GM18861 (cell line): ENCODE results near the gene TTI1.

Experiments
- ATAC-seq: cut with Tn5 transposase; IDR thresholded peaks from one replicate; pipeline ENCODE4 v1.9.1; 2021; ENCODE audit not compliant: unreplicated experiment

TTI1 gene

DNA sequence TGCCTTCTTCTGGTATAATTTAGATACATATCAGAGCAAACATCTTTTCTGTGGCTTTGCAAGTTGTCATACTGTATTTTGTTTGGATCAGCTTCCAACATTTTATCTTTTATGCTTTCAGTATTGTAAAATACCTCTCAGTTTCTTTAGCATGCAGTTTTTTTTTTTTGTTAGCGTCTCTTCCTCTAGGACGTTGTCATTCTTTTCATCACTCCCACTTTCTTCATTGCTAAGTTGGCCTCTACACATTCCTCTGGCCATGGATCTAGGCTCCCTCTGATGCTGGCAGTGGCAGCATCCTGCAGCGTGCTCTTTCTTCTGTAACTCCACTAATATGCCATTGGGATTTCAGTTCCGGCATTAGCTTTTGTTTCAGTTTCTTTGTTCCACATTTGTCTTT, 22.0 kb upstream of the TTI1 start:
- no peak for ATAC-seq

- no peak for ATAC-seq
Measured at GRCh38 chr20:38054647-38055046, 21.4 kb upstream of the TTI1 start.

GRCh38 chr20:38052870-38053269, 19.6 kb upstream of the TTI1 start:
- ATAC-seq: no peak

DNA sequence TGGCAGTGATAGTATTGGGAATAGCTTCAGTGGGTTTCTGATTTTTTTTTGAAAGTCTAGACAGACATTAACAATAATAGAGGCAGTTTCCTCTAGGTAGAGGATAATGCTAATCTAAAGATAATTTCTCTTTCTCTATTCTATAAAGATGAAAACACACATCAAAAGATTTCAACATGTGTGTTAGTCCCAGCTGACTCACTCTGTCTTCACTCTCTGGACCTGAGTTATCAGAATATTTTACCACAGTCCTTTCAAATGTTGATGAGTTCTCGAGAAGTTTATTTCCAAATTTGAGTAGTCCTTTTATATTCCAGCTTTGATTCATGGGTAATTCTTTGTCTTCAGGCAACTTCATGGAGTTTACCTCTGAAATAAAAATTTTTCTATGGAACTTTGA, 17.4 kb upstream of the TTI1 start:
- ATAC-seq: no peak

GRCh38 chr20:38049800-38050199, 16.5 kb upstream of the TTI1 start:
- ATAC-seq: no peak

DNA sequence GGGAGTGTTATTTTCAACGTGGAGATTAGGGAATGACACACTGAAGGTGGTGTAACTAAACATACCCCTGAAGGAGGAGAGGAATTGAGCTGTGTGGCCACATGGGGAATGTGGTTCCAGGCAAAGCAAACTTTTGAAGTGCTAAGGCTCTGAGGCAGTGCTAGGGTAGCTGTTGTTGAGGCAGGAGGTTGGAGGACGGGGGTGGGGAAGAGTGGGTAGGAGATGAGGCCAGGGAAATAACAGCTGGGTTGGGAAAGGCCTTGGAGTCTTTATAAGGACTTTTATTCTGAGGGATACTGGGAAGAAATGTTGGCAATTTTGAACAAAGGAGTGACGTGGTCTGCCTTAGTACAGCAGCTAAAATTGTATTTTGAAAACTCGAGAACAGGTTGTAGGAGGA, 13.3 kb upstream of the TTI1 start:
- no peak for ATAC-seq

GRCh38 chr20:38044685-38045084, 11.4 kb upstream of the TTI1 start:
- no peak for ATAC-seq

DNA sequence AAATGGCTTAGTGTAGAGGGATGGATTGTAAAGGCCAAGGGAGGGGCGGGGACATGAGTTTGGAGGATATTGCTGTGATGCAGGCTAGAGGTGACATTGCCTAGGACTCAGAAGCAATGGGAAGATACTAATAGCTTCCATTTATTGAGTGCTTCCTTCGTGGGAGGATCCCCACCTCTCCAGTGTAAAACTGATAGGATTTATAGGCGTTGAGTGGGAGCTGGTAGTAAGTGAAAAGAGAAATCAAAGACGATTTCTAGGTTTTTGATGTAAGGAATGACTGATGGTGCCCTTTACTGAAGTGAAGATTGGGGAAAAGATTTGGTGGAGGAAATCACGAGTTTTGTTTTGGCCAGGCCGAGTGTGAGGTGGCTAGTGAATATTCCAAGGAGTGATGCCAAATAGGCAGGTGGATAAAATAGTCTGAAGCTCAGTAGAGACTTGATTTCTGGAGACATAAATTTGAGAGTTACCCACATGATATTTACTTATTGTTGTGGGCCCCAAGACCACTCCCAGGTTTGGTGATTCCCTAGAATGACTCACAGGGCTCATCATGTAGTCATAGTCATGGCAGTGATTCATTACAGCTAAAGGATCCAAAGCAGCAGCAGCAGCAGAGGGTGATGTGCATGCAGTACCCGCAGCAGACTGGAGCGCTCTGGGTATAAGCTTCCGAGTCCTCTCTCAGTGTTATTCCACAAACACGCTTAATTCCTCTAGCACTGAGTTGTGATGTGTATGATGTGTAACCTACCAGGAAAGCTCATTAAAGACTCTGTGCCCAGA, 10.4 kb upstream of the TTI1 start:
- no peak for ATAC-seq

DNA sequence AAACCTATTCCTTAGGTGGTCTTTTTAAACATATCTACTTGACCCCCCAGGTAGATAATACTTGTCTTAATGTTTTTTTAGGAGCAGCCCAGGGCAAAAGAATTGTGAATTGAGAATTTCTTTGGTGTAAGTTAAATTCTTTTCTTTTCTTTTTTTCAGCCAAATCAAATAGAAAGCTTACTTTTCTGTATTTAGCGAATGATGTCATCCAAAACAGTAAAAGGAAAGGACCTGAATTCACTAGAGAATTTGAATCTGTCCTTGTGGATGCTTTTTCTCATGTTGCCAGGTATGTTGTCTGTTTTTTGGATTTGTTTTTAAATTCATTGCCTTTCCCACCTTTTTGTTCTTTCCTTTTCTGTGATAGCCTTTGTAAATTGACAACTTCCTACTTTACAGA, 7.0 kb upstream of the TTI1 start:
- no peak for ATAC-seq

- ATAC-seq: no peak
Measured at GRCh38 chr20:38036366-38036765, 3.1 kb upstream of the TTI1 start.

DNA sequence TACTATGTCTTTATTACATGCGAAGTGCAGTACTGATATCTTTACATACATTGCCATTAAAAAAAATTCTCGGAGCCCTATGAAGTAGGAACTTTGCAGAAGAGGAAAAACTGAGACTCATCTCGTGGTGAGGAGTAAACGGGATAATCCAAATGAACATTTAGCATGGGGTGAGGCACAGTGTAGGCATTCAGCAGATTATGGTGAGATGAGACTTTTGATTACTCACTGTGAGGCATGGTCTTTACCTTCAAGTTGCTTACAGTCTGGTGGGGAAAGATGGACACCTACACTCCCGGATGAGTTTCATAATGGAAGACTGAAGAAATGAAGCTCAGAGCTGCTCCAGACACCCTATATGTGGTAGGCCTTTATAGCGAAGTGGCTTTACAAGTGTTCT, 1.7 kb upstream of the TTI1 start:
- ATAC-seq: no peak

GRCh38 chr20:38034108-38034649, 923 bp upstream of the TTI1 start:
- no peak for ATAC-seq

DNA sequence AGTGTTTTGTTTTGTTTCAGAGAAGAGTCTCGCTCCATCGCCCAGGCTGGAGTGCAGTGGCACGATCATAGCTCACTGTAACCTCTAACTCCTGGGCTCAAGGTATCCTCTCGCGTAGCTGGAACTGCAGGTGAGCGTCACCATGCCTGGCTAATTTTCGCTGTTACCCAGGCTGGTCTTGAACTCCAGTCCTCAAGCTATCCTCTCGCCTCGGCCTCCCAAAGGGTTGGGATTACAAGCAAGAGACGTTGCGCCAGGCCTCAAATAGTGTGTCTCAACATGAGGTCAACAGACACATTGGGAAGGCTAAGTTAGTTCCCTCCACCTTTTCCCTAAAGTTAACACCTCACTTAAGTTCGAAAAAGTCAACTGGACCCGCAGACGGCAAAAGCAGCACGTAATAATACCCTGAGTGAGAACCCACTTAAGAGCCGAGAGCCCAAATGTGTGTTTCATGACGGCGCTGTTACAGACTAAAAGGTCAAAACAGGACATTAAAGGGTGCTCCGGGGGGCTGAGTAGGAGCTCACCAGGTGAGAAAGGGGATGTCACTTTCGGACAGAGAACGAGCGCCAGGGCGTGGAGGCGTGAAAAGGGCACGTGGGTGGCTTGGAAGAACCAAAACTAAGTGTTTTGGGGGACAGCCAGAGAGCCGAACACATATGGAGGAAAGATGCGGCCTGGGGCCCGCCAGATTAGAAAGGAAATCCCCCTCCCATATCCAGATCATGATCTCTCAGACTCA, 499 bp downstream of the TTI1 start:
- ATAC-seq: peak; percentile 28

DNA sequence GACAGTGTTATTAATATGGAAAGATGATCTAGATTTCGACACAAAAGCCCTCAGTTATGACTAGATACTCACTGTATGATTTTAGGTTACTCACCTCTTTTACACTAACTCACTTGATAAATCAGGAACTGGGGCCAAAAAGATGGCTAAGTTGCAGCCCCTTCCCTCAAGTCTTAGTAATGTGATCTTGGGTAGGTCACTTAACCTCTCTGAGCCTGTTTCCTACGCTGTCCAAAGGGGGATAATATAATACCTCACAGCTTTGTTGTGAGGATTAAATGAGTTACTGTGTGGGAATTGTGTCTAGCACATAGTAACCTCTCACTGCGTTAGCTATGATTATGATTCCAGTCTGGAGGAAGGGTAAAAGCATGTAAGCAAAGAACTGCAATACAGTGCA, 1.3 kb downstream of the TTI1 start:
- ATAC-seq: no peak

GRCh38 chr20:38029453-38029852, 3.8 kb downstream of the TTI1 start:
- ATAC-seq: no peak

- ATAC-seq: no peak
Measured at GRCh38 chr20:38024496-38024895, 8.8 kb downstream of the TTI1 start.

- peak; percentile 49 for ATAC-seq
Measured at GRCh38 chr20:38023181-38024001, 9.9 kb downstream of the TTI1 start.

- no peak for ATAC-seq
Measured at GRCh38 chr20:38021087-38021772, 12.0 kb downstream of the TTI1 start.

- ATAC-seq: no peak
Measured at GRCh38 chr20:38018385-38018784, 14.9 kb downstream of the TTI1 start.

GRCh38 chr20:38017959-38018358, 15.3 kb downstream of the TTI1 start:
- no peak for ATAC-seq

DNA sequence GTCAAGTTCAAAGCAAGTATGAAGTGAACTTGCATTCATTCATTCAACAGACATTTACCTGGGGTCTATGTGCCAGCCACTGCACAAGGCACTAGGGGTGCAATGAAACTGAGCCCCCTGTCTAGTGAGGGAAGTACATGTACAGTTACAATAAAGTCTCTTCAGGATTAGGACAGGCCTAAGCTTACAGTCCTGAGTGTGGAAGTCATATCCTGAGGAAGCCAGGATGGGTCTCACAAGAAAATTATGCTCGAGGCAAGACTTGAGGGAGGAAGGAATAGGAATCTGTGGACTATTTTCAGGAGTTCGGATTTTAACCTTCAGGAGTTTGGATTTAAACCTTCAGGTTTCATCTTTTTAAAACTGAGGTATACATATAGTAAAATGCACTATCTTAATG, 19.4 kb downstream of the TTI1 start:
- ATAC-seq: no peak
